CD4-positive, alpha-beta T cell treated with Interleukin-15 for 1 hour (primary cell): ENCODE measurements around the gene BCL10.

Experiments used
- DNase-seq: peaks from one replicate; pipeline ENCODE4 v3.0.0-alpha.2; 2020

Gene BCL10

DNA sequence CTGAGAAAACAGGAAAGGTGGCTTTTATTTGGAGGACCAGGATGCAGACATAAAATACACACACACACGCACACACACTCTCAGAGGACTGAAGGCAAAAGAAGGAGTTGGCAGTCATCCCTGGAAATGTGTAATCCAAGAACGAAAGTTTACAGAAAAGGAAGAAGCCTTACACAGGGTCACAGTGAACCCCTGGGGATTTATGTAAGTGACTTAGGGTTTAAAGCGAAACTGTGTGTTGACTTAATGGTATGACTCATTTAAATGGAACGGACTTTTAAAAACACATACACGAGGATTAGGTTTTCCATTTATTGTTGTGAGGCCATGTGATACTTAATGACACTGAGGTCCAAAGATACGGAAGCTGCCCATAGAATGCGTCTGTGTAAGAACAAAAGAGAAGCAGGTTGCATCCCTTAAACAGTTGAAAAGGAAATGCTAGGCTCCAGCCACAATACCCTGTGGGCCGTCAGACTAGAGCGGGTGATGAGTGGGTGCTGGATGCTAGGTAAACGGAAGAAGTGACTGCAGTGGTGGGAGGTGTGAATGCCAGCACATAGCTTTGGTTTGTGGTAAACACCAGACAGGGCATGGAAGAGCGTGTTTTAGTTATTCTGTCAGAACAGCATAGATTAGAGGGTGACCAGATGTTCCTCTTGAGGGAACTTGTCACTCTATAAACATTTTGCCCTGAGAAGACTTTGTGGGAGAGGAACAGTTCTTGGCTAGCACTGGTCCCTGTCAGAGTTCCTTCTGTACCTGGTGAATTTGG, 21.6 kb upstream of the BCL10 start:
- DNase-seq, result peak; percentile 50

DNA sequence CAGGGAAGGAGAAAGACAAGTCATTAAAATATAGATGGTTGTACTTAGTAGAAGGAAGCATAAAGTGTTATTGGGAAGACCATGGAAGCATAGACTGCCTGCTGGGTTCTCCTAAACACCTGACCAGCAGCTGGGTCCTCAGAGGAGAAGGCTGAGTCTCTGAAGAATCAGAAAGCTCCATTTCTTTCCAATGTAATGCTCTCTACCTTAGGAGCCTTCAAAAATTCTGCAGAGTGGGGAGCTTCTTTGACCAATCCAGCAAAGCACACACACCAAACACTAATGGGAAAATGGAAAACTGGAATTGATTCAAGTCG, 21.1 kb upstream of the BCL10 start:
- DNase-seq, result no peak

DNA sequence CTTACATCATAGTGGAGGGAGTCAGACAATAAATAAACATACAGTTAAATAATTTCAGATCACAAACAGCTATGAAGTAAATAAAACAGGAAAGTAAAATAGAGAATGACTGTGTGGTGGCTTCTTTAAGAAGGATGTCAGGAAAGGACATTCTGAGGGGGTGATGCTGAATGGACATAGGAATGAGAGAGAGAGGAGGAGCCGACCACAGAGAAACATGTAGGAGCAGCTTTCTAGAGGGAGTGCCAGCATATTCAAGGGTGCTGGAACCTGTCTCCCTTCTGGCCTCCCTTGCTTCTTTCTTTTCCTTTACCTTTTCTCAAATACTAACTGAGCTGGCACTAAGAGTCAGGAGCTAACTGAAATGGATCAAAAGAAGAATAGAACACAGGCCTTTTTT, 20.5 kb upstream of the BCL10 start:
- DNase-seq, result no peak

DNA sequence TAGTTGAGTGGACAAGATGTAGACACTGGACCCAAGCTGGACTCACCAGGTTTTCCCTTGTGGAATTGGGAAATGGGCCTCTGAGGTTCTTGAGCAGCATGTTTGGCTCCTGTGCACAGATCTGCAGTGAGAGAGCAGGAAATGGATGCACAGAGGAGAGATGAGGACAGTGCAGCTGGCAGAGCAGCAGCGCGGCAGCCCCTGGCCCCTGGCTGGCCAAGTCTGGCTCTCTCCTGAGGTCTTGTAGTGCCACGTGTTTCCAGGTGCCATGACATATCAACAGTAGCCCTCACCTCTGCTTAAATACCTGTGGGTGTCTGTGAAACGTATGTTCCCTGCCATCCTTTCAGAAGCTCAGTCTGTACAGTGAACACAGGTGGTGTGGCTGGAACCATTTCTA, 19.2 kb upstream of the BCL10 start:
- DNase-seq, result no peak

DNA sequence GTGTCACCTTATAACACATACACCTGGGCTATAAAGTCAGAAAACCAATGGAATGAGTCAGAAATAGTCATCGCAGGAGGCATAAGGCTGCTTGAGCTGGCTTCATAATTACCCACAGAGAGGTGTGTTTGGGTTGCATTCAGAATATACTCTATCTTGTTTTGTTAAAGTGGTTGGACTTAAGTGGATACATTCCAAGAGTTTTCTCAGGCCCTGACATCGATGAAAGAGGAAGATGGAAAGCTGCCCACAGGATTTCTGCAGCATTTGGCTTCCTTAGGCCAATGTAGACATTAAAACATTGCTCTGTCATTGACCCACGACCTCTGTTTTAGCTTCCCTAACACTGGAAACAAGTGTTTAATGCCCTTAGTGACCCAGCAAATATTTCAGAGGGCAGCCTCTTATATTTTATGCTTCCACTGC, 18.6 kb upstream of the BCL10 start:
- no peak for DNase-seq

DNA sequence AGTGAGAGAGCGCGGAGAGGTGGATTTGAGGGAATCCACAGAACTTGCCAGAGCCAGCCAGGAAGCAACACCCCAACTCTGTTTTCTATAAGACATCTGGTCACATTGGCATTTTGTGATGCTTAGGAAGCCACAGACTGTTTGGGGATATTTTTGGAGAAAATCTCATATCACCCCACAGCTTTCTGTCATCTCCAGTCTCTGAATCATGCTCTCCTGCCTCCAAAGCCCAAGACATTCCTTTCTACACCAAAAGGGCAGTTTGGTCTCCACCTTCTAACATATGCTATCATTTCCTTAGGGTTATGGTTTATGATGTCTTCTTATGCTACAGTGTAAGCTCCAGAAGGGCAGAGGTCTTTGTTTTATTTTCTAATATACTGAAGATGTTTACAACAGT, 14.4 kb upstream of the BCL10 start:
- DNase-seq, result no peak

DNA sequence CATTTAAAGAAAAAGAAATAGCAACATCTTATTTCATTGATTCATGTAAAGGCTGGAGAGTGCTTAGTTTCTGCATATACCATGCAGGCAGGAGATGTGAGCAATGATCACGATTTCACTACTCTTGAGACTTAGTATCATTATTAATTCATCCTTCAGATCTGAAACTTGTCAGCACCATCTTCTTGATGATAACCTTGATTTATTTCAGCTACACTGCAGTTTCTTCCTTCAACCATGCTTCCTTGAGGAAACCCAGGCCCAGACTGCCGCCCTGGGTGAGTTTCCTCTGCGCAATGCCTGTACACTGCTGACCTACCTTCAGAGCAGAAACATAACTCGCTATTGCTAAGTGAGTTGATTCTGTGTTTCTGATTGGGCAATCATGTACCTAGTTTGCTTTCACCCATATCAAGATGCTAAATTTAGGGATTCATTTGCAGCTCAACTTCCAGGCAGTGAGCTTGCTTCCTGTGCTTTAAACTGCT, 13.5 kb upstream of the BCL10 start:
- no peak for DNase-seq

DNA sequence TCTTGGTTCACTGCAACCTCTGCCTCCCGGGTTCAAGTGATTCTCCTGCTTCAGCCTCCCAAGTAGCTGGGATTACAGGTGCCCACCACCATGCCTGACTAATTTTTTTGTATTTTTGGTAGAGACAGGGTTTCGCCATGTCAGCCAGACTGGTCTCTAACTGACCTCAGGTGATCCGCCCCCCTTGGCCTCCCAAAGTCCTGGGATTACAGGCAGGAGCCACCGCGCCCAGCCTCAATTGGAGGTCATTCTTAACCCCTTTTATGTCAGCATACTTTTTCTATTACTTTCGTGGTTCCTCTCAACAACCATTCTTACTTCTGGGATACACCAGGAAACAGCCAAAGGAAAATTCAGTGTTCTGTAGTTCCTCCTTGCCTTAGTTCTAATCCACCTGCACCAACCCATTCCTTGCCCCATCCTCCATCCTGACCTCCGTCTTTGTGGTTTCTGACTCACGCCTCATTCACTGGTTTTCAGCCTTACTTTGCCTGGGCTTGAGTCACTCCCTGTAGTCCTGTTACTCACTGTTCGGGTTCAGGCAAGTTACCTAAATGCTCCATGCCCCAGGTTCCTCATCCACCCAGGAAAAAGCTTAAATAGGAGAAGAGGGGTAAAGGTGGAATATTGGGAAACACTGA, 12.9 kb upstream of the BCL10 start:
- no peak for DNase-seq

DNA sequence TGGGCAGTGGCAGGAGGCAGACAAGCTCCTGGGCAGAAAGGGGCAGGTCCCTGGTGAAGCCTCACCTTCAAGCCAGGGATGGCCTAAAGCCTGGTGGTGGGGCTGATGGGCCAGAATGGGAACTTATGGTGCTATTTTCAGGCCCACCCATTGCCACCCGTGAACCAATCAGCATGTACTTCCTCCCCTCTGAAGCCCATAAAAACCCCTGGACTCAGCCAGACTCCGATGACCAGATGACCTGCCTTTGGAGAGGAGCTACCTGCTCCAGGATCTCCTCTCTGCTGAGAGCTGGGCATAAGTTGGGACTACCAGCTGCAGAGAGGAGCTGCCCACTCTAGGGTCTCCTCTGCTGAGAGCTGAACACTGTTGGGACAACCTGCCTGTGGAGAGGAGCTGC, 7.8 kb upstream of the BCL10 start:
- DNase-seq, result no peak

DNA sequence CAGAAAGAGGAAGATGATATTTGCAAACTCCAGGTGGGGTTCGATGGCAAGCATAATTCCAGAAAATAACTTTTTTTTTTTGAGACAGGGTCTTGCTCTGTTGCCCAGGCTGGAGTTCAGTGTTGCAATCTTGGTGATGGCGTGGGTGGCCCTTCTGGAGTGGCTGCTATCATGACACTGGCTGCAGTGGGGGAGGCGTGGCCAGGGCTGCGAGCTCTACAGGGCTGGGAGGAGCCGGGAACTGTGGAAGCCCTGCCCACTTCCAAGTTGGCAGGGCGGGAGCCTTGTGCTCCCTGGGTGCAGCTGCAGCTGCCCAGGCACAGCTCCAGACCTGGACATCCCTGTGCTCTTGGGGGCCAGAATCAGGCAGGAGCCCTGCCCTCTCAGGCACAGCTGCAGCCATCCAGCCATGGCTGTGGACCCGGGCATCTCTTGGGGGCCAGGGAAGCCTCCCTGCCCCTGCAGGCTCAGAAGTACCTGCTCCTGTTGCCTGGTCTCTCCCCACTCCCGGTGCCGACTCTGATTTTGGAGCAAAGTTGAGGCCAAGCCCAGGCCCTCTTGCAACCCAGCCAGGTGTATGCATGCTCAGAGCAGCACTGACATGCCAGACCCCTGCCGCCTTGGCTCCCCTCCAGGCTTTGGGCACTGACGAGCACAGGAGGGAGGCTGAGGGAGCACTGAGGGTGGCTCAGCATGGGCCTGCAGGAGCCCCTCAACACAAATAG, 7.2 kb upstream of the BCL10 start:
- no peak for DNase-seq

DNA sequence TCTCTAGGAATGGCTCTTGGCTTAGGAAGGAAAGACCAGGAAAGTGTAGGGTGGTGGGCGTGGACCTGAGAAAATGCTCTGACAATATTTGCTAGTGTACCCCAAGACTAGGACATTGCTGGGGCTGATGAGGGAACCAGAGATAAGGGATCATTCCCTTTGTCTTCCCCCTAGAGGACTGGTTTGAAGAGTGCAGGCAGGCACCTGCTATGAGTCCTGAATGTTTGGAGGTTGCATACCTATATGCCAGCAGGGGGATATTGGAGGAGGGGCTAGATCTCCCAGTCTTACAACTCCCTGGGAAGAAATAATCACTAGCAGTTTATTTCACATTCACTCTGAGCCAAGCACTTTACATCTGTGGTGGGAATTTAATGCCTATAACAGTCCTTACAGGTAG, 6.0 kb upstream of the BCL10 start:
- DNase-seq, result no peak

DNA sequence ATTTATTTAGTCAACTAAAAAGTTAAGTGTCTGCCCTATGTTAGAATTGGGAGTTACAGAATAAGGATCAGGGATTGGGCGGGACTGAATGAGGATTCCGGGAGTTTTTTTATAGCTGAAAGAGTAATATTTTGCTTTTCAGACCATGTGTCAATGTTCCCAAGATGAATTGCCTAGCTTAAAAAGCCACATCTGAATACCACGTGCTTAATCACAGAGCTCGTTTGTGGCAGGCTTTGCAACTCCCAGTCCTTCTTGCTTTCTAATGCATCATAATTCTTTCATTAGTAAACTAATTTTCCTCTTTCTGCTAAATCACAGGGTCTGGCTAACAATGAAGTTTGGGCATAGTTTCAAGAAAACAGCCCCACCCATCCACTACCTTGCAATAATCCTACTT, 4.2 kb upstream of the BCL10 start:
- DNase-seq, result no peak

DNA sequence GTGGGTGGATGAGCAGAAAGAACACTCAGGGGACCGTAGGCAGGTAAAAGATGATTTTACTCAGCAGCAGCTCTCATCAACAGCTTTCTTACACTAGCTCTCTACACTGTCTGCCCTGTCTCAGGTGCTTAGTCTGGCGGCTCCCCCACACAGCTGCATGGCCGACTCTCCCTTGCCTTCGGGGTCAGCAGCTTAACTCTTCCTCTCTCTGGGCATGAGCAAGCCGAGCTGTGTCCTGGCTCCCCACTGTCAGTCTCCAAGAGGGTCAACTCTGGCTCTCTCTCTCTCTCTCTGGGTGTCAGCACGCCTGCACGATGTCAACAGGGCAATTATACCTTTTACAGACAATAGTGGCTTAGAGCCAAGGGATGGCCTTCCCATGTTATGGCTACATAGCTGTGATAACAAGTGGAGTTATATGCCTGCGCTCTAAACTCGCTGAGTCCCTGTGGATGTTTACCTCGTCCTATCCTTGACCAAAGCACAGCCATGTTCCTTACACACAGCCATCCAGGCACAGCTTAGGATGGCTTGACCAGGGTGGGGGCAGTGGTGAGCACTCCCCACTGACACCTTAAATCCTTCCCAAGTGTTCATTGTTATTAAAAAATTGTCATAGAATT, 3.1 kb upstream of the BCL10 start:
- DNase-seq, result no peak

DNA sequence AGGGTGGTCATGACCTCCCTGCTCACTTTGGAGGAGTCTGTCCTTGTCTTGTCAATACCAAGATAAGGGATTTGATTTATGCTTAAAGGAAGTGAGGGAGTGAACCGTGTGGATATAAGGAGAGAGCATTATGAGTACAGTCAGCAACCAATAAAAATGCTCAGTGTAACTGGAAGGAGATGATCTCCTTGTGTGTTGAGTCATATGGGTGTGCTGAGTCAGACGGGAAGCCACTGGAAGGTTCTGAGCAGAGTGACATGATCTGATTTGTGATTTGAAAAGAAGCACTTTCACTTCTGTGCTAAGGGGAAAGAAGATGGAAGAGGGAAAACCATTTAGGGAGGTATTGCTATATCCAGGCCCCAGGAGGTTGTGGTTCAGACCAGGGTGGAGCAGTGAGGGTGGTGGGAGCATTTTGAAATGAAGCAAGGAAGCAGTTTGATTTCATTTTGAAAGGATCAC, 2.5 kb upstream of the BCL10 start:
- peak; percentile 64 for DNase-seq

DNA sequence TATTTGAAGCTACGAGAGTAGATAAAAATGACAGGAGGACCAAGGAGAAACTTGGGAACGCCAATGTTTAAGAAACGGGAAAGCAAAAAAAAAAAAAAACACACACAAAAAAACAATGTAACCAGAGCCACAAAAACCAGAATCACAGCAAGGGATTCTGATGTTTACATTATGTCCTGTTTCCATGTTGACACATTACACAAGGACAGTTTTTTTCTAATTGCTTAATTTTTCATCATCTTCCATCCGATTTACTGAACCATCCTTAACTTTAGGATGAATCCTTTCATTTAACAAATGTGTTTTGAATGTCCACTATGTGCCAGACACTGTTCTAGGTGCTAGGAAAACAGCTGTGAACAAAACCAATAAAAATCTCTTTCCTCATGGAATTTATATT, 1.4 kb upstream of the BCL10 start:
- no peak for DNase-seq

DNA sequence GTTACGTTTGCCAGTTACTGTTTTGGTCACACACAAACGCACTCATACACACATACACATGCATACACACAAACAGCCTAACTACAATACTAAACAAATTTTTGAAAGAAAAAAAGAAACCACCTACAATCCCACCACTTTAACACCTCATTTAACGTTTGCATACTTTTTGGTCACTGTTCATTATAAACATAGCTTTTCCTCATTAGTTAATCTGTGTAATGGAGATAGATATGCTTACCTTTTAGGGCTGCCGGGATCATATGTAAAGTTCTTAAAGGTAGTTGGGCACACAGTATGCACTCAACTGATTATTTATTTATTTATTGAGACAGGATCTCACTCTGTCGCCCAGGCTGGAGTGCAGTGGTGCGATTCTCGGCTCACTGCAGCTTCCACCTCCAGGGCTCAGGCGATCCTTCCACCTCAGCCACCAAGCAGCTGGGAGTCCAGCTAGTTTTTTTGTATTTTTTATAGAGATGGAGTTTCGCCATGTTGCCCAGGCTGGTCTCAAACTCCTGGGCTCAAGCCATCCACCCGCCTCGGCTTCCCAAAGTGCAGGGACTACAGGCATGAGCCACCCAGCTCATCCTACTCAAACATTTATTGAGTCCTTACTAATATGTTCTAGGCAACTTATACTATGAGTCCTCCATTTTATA, 677 bp upstream of the BCL10 start:
- no peak for DNase-seq

DNA sequence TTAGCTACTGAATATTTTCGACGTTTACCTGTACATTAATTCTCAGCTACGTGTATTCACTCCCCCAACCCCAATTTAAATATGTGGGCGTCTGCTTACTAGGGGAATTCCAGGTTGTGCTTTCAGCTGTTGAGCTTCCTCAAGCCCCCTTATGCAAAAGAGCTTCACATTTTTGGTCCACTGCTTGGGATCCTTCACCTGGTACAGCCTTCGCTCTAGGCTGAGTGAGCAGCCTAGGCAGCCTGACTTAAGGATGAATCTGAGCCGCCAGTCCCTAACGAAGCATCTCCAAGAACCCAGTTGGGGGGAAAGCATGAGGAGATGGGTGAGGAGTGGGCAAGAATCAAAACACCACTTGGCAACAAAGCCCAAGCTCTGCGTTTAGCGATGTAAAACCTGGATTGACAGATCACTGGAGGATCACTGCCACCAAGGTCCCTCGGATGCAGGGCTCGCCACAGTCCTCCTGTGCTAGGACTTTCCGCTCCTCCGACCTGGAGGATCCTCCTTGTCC, 674 bp downstream of the BCL10 start:
- DNase-seq, result peak; percentile 49

DNA sequence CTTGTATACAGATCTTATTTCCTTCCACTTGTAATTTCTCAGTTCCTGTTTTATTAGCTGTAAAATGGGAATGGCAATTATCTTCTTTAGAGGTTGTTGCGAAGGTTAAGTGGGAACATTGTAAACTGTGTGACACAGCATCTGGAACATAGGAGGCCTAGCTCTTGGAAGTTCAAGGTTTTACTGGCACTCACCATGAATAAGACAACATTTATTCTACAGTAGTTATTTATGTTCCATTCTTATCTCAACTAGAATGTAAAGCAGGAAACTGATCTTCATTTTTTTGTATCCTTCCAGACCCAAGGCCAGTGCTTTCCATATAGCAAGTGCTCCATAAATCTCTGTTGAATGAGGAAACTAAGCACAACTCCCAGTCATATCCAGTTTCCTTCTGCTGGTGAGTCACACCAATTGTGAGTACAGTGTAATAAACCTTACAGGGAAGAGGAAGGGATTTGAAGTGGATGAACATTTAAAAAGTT, 1.4 kb downstream of the BCL10 start:
- DNase-seq, result no peak

DNA sequence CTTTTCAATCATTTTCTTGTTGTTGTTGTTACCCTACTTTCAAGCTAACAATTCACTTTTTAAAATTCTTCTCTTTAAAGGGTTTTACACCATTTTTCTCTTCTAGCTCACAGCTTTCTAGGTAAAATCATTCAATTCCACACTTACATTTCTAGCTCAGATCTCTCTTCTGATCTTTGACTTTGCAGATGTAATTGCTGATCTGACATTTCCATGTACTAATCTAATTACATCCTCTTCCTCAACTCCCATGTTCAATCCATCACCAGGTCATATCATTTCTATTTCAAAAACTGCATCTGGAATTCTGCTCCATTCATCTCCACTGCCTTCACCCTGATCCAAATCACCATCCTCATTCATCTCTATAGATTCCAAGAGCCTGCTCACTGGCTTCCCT, 3.0 kb downstream of the BCL10 start:
- no peak for DNase-seq

DNA sequence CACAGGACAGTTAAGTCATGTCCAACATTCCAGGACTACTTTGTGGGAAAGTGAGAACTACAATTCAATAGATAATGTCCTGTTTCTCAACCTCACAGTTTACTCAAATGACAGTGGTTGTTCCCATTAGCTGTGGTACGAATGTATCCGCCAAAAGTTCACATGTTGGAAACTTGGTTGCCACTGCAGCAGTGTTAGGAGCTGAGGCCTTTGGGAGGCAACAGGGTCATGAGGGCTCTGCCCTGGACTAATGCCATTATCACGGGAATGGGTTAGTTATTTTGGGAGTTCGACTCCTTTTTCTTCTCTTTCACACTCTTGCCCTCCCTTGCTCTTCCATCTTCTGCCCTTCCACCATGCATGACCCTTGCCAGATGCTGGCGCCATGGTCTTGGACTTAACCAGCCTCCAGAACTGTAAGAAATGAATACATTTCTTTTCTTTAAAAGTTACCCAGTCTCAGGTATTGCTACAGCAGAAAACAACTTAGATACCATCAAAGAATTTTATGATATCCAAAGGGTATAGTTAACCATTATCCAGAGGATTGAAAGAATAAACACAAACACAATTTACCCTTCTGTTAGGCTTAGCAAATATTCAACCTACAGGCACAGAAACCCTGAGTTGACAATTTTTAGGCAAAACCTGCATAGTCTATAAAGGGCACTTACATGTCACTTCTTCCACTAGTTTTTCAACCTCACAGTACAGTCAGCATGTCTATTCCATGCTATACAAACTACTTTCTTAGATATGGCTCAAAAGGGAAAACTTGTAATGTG, 7.4 kb downstream of the BCL10 start:
- no peak for DNase-seq

DNA sequence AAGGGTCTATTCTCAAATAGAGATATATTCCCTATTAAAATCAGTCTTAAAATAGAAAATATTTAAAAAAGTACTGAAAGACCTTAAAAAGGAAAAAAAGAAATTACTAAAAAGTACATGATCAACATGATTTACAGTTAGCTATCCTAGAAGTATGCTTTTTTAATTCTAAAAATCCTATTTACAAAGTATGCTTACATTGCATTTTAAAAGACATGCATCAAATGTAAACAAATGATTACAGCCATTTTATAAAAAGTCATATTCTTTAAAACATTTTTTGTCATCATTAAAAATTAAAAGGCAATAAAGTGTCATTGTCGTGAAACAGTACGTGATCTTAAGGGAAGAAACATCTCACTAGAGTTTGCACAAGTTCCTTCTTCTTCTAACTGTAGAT, 9.1 kb downstream of the BCL10 start:
- no peak for DNase-seq

DNA sequence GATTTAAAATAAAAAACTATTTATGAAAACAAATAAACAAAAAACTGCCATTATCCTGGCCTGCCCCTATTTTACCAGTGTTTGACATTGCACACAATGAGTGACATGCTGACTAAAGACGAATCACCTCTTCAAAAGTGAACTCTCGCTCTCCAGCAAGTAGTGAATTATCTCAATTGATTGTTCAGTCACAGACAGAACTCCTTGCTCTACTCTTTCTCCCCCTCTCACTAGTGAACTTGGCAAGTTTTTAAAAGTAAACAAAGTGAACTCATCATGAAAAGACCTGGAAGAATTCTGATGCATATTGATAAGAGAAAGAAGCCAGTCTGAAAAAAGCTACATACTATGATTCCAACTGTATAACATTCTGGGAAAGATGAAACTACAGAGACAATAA, 12.3 kb downstream of the BCL10 start:
- no peak for DNase-seq
